OCI-LY1 (cell line): ENCODE measurements around the gene FAM219B.

ENCODE experiments used
- EZH2 ChIP-seq: fragments of 200-600 bp; sonication (generic), shearing (Covaris generic); IDR thresholded peaks from 2 replicates; pipeline ENCODE4 v1.8.0; 2017; ENCODE audit warnings: borderline replicate concordance, mixed run types, mild to moderate bottlenecking, antibody characterized with exemption, low read length, moderate library complexity, mixed read lengths
- TF ChIP-seq, protein P1 (sequence below): fragments of 200-600 bp; sonication (generic), shearing (Covaris generic); IDR thresholded peaks from 2 replicates; pipeline ENCODE4 v1.5.1; 2017; ENCODE audit warnings: mild to moderate bottlenecking, antibody characterized with exemption, low read length, moderate library complexity, mixed read lengths

DNA sequence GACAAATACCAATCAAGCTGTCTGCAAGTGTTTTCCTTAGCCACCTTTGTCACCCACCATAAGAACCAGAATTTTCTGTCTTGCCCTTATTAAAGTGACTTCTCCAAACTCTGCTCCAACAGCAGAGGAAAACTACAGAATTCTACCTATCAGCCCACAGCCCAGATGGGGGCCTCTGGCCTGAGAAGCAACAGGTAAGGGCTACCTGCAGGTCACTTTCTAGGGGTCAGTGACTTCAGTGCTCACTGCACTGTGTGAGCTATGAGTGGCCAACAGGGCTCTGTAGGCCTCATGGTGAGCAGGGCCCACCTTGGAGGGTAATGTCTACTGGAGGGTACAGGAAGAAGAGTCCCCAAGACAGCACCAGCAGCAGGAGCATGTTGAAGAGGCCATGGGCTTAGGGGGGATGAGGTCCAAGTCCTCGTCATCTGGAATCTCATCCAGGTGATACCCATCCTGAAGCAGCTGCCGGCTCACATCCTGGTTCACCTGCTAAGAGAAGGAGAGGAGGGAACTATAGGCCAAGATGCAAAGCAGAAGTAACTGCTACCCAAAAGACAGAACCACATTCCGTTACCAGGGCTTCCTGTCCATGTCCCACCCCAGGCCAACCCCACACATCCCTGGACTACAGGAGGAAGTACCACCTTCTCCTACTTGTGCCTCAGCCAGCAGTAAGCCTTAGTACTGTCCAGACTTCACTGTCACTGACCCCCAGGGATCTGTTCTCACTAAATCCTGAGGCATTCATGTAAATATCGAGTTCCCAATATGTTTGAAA lies 4.2 kb downstream of the FAM219B start:
- TF ChIP-seq, protein P1, sequence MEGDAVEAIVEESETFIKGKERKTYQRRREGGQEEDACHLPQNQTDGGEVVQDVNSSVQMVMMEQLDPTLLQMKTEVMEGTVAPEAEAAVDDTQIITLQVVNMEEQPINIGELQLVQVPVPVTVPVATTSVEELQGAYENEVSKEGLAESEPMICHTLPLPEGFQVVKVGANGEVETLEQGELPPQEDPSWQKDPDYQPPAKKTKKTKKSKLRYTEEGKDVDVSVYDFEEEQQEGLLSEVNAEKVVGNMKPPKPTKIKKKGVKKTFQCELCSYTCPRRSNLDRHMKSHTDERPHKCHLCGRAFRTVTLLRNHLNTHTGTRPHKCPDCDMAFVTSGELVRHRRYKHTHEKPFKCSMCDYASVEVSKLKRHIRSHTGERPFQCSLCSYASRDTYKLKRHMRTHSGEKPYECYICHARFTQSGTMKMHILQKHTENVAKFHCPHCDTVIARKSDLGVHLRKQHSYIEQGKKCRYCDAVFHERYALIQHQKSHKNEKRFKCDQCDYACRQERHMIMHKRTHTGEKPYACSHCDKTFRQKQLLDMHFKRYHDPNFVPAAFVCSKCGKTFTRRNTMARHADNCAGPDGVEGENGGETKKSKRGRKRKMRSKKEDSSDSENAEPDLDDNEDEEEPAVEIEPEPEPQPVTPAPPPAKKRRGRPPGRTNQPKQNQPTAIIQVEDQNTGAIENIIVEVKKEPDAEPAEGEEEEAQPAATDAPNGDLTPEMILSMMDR = no peak
- TF ChIP-seq EZH2 = no peak
